HuH-7.5 (cell line): ENCODE measurements around the gene AICDA.
"Not testable (repeated sequence)": the region's sequence is repeated elsewhere in the genome, so short reads cannot be mapped to it uniquely, and the experiment has no call there.

Experiments
- DNase-seq: peaks from one replicate; pipeline ENCODE4 v3.0.0; 2011; ENCODE audit warnings: low spot score

The AICDA gene

GRCh38 chr12:8612629-8613028, at the start of gene AICDA:
AICDA (minus strand) TSS chr12:8612859; CDS start chr12:8612767, 92 bp downstream.
- DNase-seq: no peak

- no peak for DNase-seq
Measured at GRCh38 chr12:8661751-8662150, 49.1 kb upstream of the AICDA start.

- DNase-seq: no peak
Measured at GRCh38 chr12:8661016-8661415, 48.4 kb upstream of the AICDA start.

GRCh38 chr12:8658346-8658745, 45.7 kb upstream of the AICDA start:
- DNase-seq: no peak

GRCh38 chr12:8655421-8655820, 42.8 kb upstream of the AICDA start:
- no peak for DNase-seq

GRCh38 chr12:8648576-8649205, 36.0 kb upstream of the AICDA start:
- DNase-seq: no peak

GRCh38 chr12:8647968-8648367, 35.3 kb upstream of the AICDA start:
- DNase-seq: no peak

- DNase-seq: no peak
Measured at GRCh38 chr12:8644345-8645248, 31.9 kb upstream of the AICDA start.

GRCh38 chr12:8642775-8643174, 30.1 kb upstream of the AICDA start:
- DNase-seq: no peak

- DNase-seq: no peak
Measured at GRCh38 chr12:8639936-8640335, 27.3 kb upstream of the AICDA start.

GRCh38 chr12:8638951-8639350, 26.3 kb upstream of the AICDA start:
- no peak for DNase-seq

- DNase-seq: no peak
Measured at GRCh38 chr12:8637666-8638065, 25.0 kb upstream of the AICDA start.

- DNase-seq: no peak
Measured at GRCh38 chr12:8637244-8637643, 24.6 kb upstream of the AICDA start.

GRCh38 chr12:8636581-8636980, 23.9 kb upstream of the AICDA start:
- no peak for DNase-seq

GRCh38 chr12:8636007-8636346, 23.3 kb upstream of the AICDA start:
- DNase-seq: not testable (repeated sequence)

GRCh38 chr12:8635342-8636006, 22.8 kb upstream of the AICDA start:
- not testable (repeated sequence) for DNase-seq

GRCh38 chr12:8630131-8630530, 17.5 kb upstream of the AICDA start:
- no peak for DNase-seq

- DNase-seq: no peak
Measured at GRCh38 chr12:8629486-8630033, 16.9 kb upstream of the AICDA start.

- DNase-seq: no peak
Measured at GRCh38 chr12:8628731-8629130, 16.1 kb upstream of the AICDA start.

- DNase-seq: not testable (repeated sequence)
Measured at GRCh38 chr12:8624750-8625149, 12.1 kb upstream of the AICDA start.

- DNase-seq: no peak
Measured at GRCh38 chr12:8622646-8623045, 10.0 kb upstream of the AICDA start.

GRCh38 chr12:8615206-8615605, 2.5 kb upstream of the AICDA start:
- DNase-seq: no peak

GRCh38 chr12:8613881-8614280, 1.2 kb upstream of the AICDA start:
- not testable (repeated sequence) for DNase-seq
